OCI-LY7 (cell line): ENCODE measurements around the gene MAP6. TPM values are rescaled to one million over a fixed set of nuclear protein-coding genes. Genes with fewer than 3 reads are reported as not detected.

ENCODE experiments used
- BruUV-seq: library from RNA; stranded (reverse); fragments of 400-500 nt; replicated peaks from 2 replicates; lab custom pipeline; 2021; lab: Mats Ljungman, UMichigan
- CTCF ChIA-PET: fragments of 300-600 bp; sonication (Branson Sonifier 250); formaldehyde crosslinking; loops from one replicate; lab custom pipeline; 2022; ENCODE audit warnings: antibody characterized with exemption; ENCODE audit not compliant: unreplicated experiment; lab: Charles Lee
- POLR2A ChIA-PET: fragments of 300-600 bp; sonication (Branson Sonifier 250); formaldehyde crosslinking; loops from one replicate; lab custom pipeline; 2022; ENCODE audit warnings: antibody characterized with exemption; lab: Charles Lee
- DNase-seq: peaks from one replicate; pipeline ENCODE4 v3.0.0-alpha.2; 2015; ENCODE audit warnings: low spot score
- H2AFZ ChIP-seq: fragments of 200-600 bp; sonication (generic), shearing (Covaris generic); 2 replicates; pipeline ENCODE4 v1.6.1; 2014; ENCODE audit warnings: mild to moderate bottlenecking, antibody characterized with exemption, low read length, moderate library complexity
- H3K27ac ChIP-seq: fragments of 200-600 bp; sonication (generic); 2 replicates; pipeline ENCODE4 v1.5.1; 2014; ENCODE audit warnings: mixed run types, low read depth, mild to moderate bottlenecking, moderate library complexity, low read length, inconsistent platforms; ENCODE audit not compliant: poor library complexity, severe bottlenecking
- H3K36me3 ChIP-seq: fragments of 200-600 bp; sonication (generic); 2 replicates; pipeline ENCODE4 v1.6.1; 2014; ENCODE audit warnings: mild to moderate bottlenecking, antibody characterized with exemption, low read length, moderate library complexity, mixed read lengths; ENCODE audit not compliant: insufficient read depth
- H3K4me1 ChIP-seq: fragments of 200-600 bp; sonication (generic); 2 replicates; pipeline ENCODE4 v1.5.1; 2014; ENCODE audit warnings: mild to moderate bottlenecking, low read length; ENCODE audit not compliant: insufficient read depth, poor library complexity, severe bottlenecking
- H3K4me2 ChIP-seq: fragments of 200-600 bp; sonication (generic); 2 replicates; pipeline ENCODE4 v1.6.1; 2014; ENCODE audit warnings: mild to moderate bottlenecking, low read length
- H3K4me3 ChIP-seq: fragments of 200-600 bp; sonication (generic); 2 replicates; pipeline ENCODE4 v1.5.1; 2014; ENCODE audit warnings: mild to moderate bottlenecking, low read depth, low read length; ENCODE audit not compliant: poor library complexity, severe bottlenecking
- H3K79me2 ChIP-seq: fragments of 200-600 bp; sonication (generic); 2 replicates; pipeline ENCODE4 v1.6.1; 2016; ENCODE audit warnings: low read depth, mild to moderate bottlenecking, low read length, moderate library complexity, mixed read lengths; ENCODE audit not compliant: insufficient read depth
- H3K9me2 ChIP-seq: fragments of 200-600 bp; sonication (generic); 2 replicates; pipeline ENCODE4 v1.6.1; 2016; ENCODE audit warnings: mild to moderate bottlenecking, low read length, mixed read lengths; ENCODE audit not compliant: insufficient read depth
- H3K9me3 ChIP-seq: fragments of 200-600 bp; sonication (generic); 2 replicates; pipeline ENCODE4 v1.6.1; 2014; ENCODE audit warnings: mild to moderate bottlenecking, mixed run types, low read length, mixed read lengths
- H4K20me1 ChIP-seq: fragments of 200-600 bp; sonication (generic); 2 replicates; pipeline ENCODE4 v1.6.1; 2014; ENCODE audit warnings: mild to moderate bottlenecking, antibody characterized with exemption, low read length, moderate library complexity, mixed read lengths; ENCODE audit not compliant: insufficient read depth
- CTCF ChIP-seq: fragments of 200-600 bp; sonication (generic); conservative IDR thresholded peaks from 2 replicates; pipeline ENCODE4 v1.5.1; 2014; ENCODE audit warnings: mild to moderate bottlenecking, antibody characterized with exemption, low read length, moderate library complexity, mixed read lengths
- EZH2phosphoT487 ChIP-seq: fragments of 200-600 bp; sonication (generic); IDR thresholded peaks from 2 replicates; pipeline ENCODE4 v1.6.1; 2018; ENCODE audit warnings: low read depth, borderline replicate concordance, mild to moderate bottlenecking, mixed run types, antibody characterized with exemption, low read length, moderate library complexity, mixed read lengths
- intact Hi-C: fragments of 100-400 bp; cut with micrococcal nuclease; formaldehyde crosslinking; loops from one replicate; pipeline ENCODE4 v1.10.0; 2022; ENCODE audit not compliant: unreplicated experiment
- total RNA-seq, 2 experiments: library from RNA; depleted of rRNA in 1 of 2; stranded (reverse); fragments of >200 nt in 1 of 2; shearing (Covaris generic) in 1 of 2; gene quantifications; 2 replicates each; pipeline ENCODE4 v1.2.3, GENCODE V29; 2014 to 2022

The MAP6 gene
- total RNA-seq, 2 experiments from 2014 or later, result not detected

GRCh38 chr11:75571625-75572024 lies 97.2 kb downstream of the MAP6 start:
- no peaks in the 10 kb centered on the region for H3K79me2 ChIP-seq
- no peak for DNase-seq
- no peaks in the 10 kb centered on the region for H3K9me3 ChIP-seq
- no peaks in the 10 kb centered on the region for H3K9me2 ChIP-seq
- intact Hi-C loops, result no loop called here
- no peak overlapping the region for H3K4me3 ChIP-seq
- TF ChIP-seq EZH2phosphoT487 (no peak), CTCF (no peak)
- H2AFZ ChIP-seq, result no peak overlapping the region
- H3K27ac ChIP-seq, result no peak overlapping the region
- ChIA-PET CTCF (no interaction called here), POLR2A (interaction anchor here (1.5 kb wide), 1 partner anchor 12 kb away, joined by 3 read pairs; no protein-coding TSS in a partner anchor)
- H3K4me2 ChIP-seq, result no peak overlapping the region
- no peaks in the 10 kb centered on the region for H4K20me1 ChIP-seq
- no TSS peak for BruUV-seq
- no peaks in the 10 kb centered on the region for H3K36me3 ChIP-seq
- no peaks in the 10 kb centered on the region for H3K4me1 ChIP-seq

- ChIA-PET POLR2A (interaction anchor here (0.6 to 1.5 kb wide), 2 partner anchors 11 to 241 kb away, joined by 3 to 4 read pairs; no protein-coding TSS in a partner anchor), CTCF (no interaction called here)
- no TSS peak for BruUV-seq
- Histone ChIP-seq H3K4me1 (no peaks in the 10 kb centered on the region), H3K36me3 (no peaks in the 10 kb centered on the region), H4K20me1 (no peaks in the 10 kb centered on the region), H3K4me2 (no peak overlapping the region), H3K4me3 (no peak overlapping the region), H2AFZ (no peak overlapping the region), H3K79me2 (no peaks in the 10 kb centered on the region), H3K27ac (no peak overlapping the region), H3K9me2 (no peaks in the 10 kb centered on the region), H3K9me3 (no peaks in the 10 kb centered on the region)
- intact Hi-C loops, result no loop called here
- TF ChIP-seq CTCF (no peak), EZH2phosphoT487 (no peak)
- DNase-seq, result no peak
Measured at GRCh38 chr11:75570559-75571139, 98.2 kb downstream of the MAP6 start.

- H3K9me3 ChIP-seq, result no peaks in the 10 kb centered on the region
- ChIA-PET CTCF (no interaction called here), POLR2A (no interaction called here)
- H2AFZ ChIP-seq, result no peak overlapping the region
- intact Hi-C loops, result no loop called here
- no peaks in the 10 kb centered on the region for H4K20me1 ChIP-seq
- H3K79me2 ChIP-seq, result no peaks in the 10 kb centered on the region
- H3K27ac ChIP-seq, result no peak overlapping the region
- no peaks in the 10 kb centered on the region for H3K36me3 ChIP-seq
- DNase-seq, result no peak
- BruUV-seq, result no TSS peak
- no peak overlapping the region for H3K4me2 ChIP-seq
- H3K4me3 ChIP-seq, result no peak overlapping the region
- TF ChIP-seq EZH2phosphoT487 (no peak), CTCF (no peak)
- no peaks in the 10 kb centered on the region for H3K4me1 ChIP-seq
- no peaks in the 10 kb centered on the region for H3K9me2 ChIP-seq
Measured at GRCh38 chr11:75568616-75569219, 100.1 kb downstream of the MAP6 start.
